HG03159 (cell line): Measurements from ENCODE around the gene STMP1.

ENCODE experiments used
- ATAC-seq: cut with Tn5 transposase; IDR thresholded peaks from one replicate; pipeline ENCODE4 v1.9.1; 2021; ENCODE audit warnings: mild to moderate bottlenecking, moderate library complexity; ENCODE audit not compliant: unreplicated experiment

STMP1 gene

GRCh38 chr7:135693558-135693957 lies 31.2 kb downstream of the STMP1 start:
- no peak for ATAC-seq

- no peak for ATAC-seq
These were observed 35.1 kb downstream of the STMP1 start for GRCh38 chr7:135697276-135698049.

- ATAC-seq: no peak
These were observed 41.8 kb downstream of the STMP1 start for GRCh38 chr7:135704074-135704473.

- ATAC-seq: no peak
These were observed 42.4 kb downstream of the STMP1 start for GRCh38 chr7:135704698-135705097.

- no peak for ATAC-seq
These were observed 43.9 kb downstream of the STMP1 start for GRCh38 chr7:135706038-135706742.

GRCh38 chr7:135706858-135707569 lies 44.7 kb downstream of the STMP1 start:
- no peak for ATAC-seq

GRCh38 chr7:135707570-135707966 lies 45.3 kb downstream of the STMP1 start:
- no peak for ATAC-seq

GRCh38 chr7:135708041-135708440 lies 45.7 kb downstream of the STMP1 start:
- no peak for ATAC-seq

GRCh38 chr7:135709508-135709907 lies 47.2 kb downstream of the STMP1 start:
- ATAC-seq: no peak

- ATAC-seq: no peak
These were observed 48.3 kb downstream of the STMP1 start for GRCh38 chr7:135710417-135711138.

- no peak for ATAC-seq
These were observed 48.8 kb downstream of the STMP1 start for GRCh38 chr7:135711139-135711469.

GRCh38 chr7:135712182-135712782 lies 50.0 kb downstream of the STMP1 start:
- ATAC-seq: no peak

- no peak for ATAC-seq
These were observed 50.5 kb downstream of the STMP1 start for GRCh38 chr7:135712796-135713195.

GRCh38 chr7:135713836-135714470 lies 51.6 kb downstream of the STMP1 start:
- no peak for ATAC-seq

GRCh38 chr7:135714534-135715009 lies 52.3 kb downstream of the STMP1 start:
- ATAC-seq: no peak

GRCh38 chr7:135715055-135715522 lies 52.8 kb downstream of the STMP1 start:
- ATAC-seq: no peak

- no peak for ATAC-seq
These were observed 53.4 kb downstream of the STMP1 start for GRCh38 chr7:135715673-135716072.

- ATAC-seq: no peak
These were observed 54.4 kb downstream of the STMP1 start for GRCh38 chr7:135716677-135717238.

GRCh38 chr7:135717693-135718092 lies 55.4 kb downstream of the STMP1 start:
- no peak for ATAC-seq

GRCh38 chr7:135718219-135718618 lies 55.9 kb downstream of the STMP1 start:
- no peak for ATAC-seq
